Upper lobe of left lung (tissue), 6 donors: ENCODE measurements around the gene HOMER1. TPM values are rescaled to one million over a fixed set of nuclear protein-coding genes. Genes with fewer than 3 reads are reported as not detected.

Experiments
- ATAC-seq, 2 donors: fragments of 200-7000 bp; cut with Tn5 transposase; one replicate each; pipeline ENCODE4 v1.9.1; 2022; ENCODE audit warnings: mild to moderate bottlenecking in 2 of 2, moderate library complexity in 2 of 2; ENCODE audit not compliant: low FRiP score in 2 of 2
- DNase-seq, 2 donors: peaks; one replicate each; pipeline ENCODE4 v3.0.0-alpha.2; 2019 to 2020
- H3K27ac ChIP-seq, 4 donors: fragments of 200-600 bp; sonication (generic); one replicate each; pipeline ENCODE4 v1.5.1; 2016 to 2019
- H3K27me3 ChIP-seq, 4 donors: fragments of 200-600 bp; sonication (generic); one replicate each; pipeline ENCODE4 v1.5.1; 2017 to 2019
- H3K36me3 ChIP-seq, 4 donors: fragments of 200-600 bp; sonication (generic); one replicate each; pipeline ENCODE4 v1.5.1; 2016 to 2019
- H3K4me1 ChIP-seq, 4 donors: fragments of 200-600 bp; sonication (generic); one replicate each; pipeline ENCODE4 v1.5.1; 2018 to 2019
- H3K4me3 ChIP-seq, 4 donors: fragments of 200-600 bp; sonication (generic); one replicate each; pipeline ENCODE4 v1.5.1; 2017 to 2019; ENCODE audit warnings: mild to moderate bottlenecking in 2 of 4, moderate library complexity in 1 of 4
- H3K9me3 ChIP-seq, 4 donors: fragments of 200-600 bp; sonication (generic); one replicate each; pipeline ENCODE4 v1.5.1; 2018 to 2019
- CTCF ChIP-seq, 6 experiments: fragments of 450-650 bp in 4 of 6; fragments of 200-600 bp in 2 of 6; sonication (generic) in 2 of 6; IDR thresholded peaks; one replicate each; pipeline ENCODE4 v1.5.1; 2016 to 2019; ENCODE audit warnings: antibody characterized with exemption in 6 of 6
- EP300 ChIP-seq, 4 donors: sonication (generic); formaldehyde crosslinking; IDR thresholded peaks; one replicate each; pipeline ENCODE4 v1.5.1; 2017; ENCODE audit warnings: antibody characterized with exemption in 4 of 4, control low read depth in 2 of 4
- POLR2A ChIP-seq, 4 donors: fragments of 450-650 bp; IDR thresholded peaks; one replicate each; pipeline ENCODE4 v1.5.1; 2016 to 2017; ENCODE audit warnings: antibody characterized with exemption in 4 of 4, mild to moderate bottlenecking in 2 of 4
- POLR2AphosphoS5 ChIP-seq, 2 donors: sonication (generic); formaldehyde crosslinking; IDR thresholded peaks; one replicate each; pipeline ENCODE4 v1.5.1; 2017; ENCODE audit warnings: antibody characterized with exemption in 2 of 2
- WGBS, 2 donors: methylation state at CpG; one replicate each; pipeline ENCODE4 v1.1.5; 2017 to 2018; 5-methylcytosine and 5-hydroxymethylcytosine counted together
- total RNA-seq, 6 donors: library from RNA; depleted of rRNA in 4 of 6; stranded (reverse); fragments of >200 nt in 4 of 6; gene quantifications; one replicate each; pipeline versions ENCODE4 v1.1.0 to v1.2.1, GENCODE V29; 2016 to 2021
- donor health status: DM: no; HTN: no; CAD: no; lungs with moderate emphysema.
- donor health status: DM: no; HTN: yes; CAD: no; lungs with severe emphysema.

Gene HOMER1
- total RNA-seq, 6 donors from 2014 or later, result 5.2 to 22.0 (median 9.7) TPM

- no peaks in the 10 kb centered on the region for H3K4me1 ChIP-seq
- 71 to 81% methylated on average over 2 of the region's 2 CpGs for WGBS, 2 donors
- peak overlapping the region in 1 of 4 donors; percentile 7 for H3K4me3 ChIP-seq
- TF ChIP-seq POLR2AphosphoS5 (IDR thresholded peaks at IDR 0.05) (no peak), CTCF (IDR thresholded peaks at IDR 0.05) (no peak), EP300 (IDR thresholded peaks at IDR 0.05) (no peak), POLR2A (IDR thresholded peaks at IDR 0.05) (no peak)
- no peak overlapping the region for H3K27ac ChIP-seq
- H3K36me3 ChIP-seq, result no peaks in the 10 kb centered on the region
- DNase-seq, result peak in 1 of 2 donors; percentile 23
- no peaks in the 10 kb centered on the region for H3K9me3 ChIP-seq
- H3K27me3 ChIP-seq, result no peaks in the 10 kb centered on the region
- peak in 1 of 2 donors; percentile 63 for ATAC-seq
Observed at GRCh38 chr5:79416499-79416898, 97.4 kb downstream of the HOMER1 start.

GRCh38 chr5:79413112-79413511, 100.8 kb downstream of the HOMER1 start:
- Histone ChIP-seq H3K4me1 (no peaks in the 10 kb centered on the region), H3K9me3 (peaks cover 0 to 8% (median 4%) of the 10 kb centered on the region in 4 donors), H3K4me3 (no peak overlapping the region), H3K36me3 (no peaks in the 10 kb centered on the region), H3K27ac (no peak overlapping the region), H3K27me3 (no peaks in the 10 kb centered on the region)
- no peak for TF ChIP-seq POLR2A (IDR thresholded peaks at IDR 0.05)
- no peak for TF ChIP-seq EP300 (IDR thresholded peaks at IDR 0.05)
- no peak for TF ChIP-seq CTCF (IDR thresholded peaks at IDR 0.05)
- no peak for TF ChIP-seq POLR2AphosphoS5 (IDR thresholded peaks at IDR 0.05)
- DNase-seq (no peak), ATAC-seq (no peak)

- H3K4me3 ChIP-seq, result no peak overlapping the region
- no peak for ATAC-seq
- H3K27me3 ChIP-seq, result no peaks in the 10 kb centered on the region
- peaks cover 0 to 8% (median 4%) of the 10 kb centered on the region in 4 donors for H3K9me3 ChIP-seq
- H3K4me1 ChIP-seq, result no peaks in the 10 kb centered on the region
- no peak overlapping the region for H3K27ac ChIP-seq
- no peak for DNase-seq
- no peak for TF ChIP-seq CTCF (IDR thresholded peaks at IDR 0.05)
- TF ChIP-seq EP300 (IDR thresholded peaks at IDR 0.05), result no peak
- TF ChIP-seq POLR2AphosphoS5 (IDR thresholded peaks at IDR 0.05), result no peak
- TF ChIP-seq POLR2A (IDR thresholded peaks at IDR 0.05), result no peak
- H3K36me3 ChIP-seq, result no peaks in the 10 kb centered on the region
Observed at GRCh38 chr5:79408028-79408427, 105.9 kb downstream of the HOMER1 start.

GRCh38 chr5:79407591-79407990, 106.3 kb downstream of the HOMER1 start:
- ATAC-seq, result no peak
- no peaks in the 10 kb centered on the region for H3K36me3 ChIP-seq

More at GRCh38 chr5:79407591-79407990, 106.3 kb downstream of the HOMER1 start:
- H3K4me3 ChIP-seq, result no peak overlapping the region
- H3K4me1 ChIP-seq, result no peaks in the 10 kb centered on the region
- H3K27ac ChIP-seq, result no peak overlapping the region
- peaks cover 0 to 8% (median 4%) of the 10 kb centered on the region in 4 donors for H3K9me3 ChIP-seq
- DNase-seq, result no peak
- 88 to 95% methylated on average over 1 of the region's 1 CpG for WGBS, 2 donors
- no peaks in the 10 kb centered on the region for H3K27me3 ChIP-seq
- no peak for TF ChIP-seq POLR2A (IDR thresholded peaks at IDR 0.05)
- TF ChIP-seq CTCF (IDR thresholded peaks at IDR 0.05), result no peak
- TF ChIP-seq POLR2AphosphoS5 (IDR thresholded peaks at IDR 0.05), result no peak
- TF ChIP-seq EP300 (IDR thresholded peaks at IDR 0.05), result no peak
